ENCODE results near the gene MEOX2. TPM values are rescaled to one million over a fixed set of nuclear protein-coding genes. Genes with fewer than 3 reads are reported as not detected.

Gene MEOX2
- total RNA-seq, 2 donors from 2014 or later = 0.46 to 4.3 TPM

GRCh38 chr7:15682111-15682510, 4.4 kb downstream of the MEOX2 start:
- H3K4me3 ChIP-seq = no peak overlapping the region
- H3K27ac ChIP-seq = no peak overlapping the region

GRCh38 chr7:15681631-15682030, 4.9 kb downstream of the MEOX2 start:
- Histone ChIP-seq H3K36me3 (no peaks in the 10 kb centered on the region), H3K9me3 (no peaks in the 10 kb centered on the region), H3K27ac (no peak overlapping the region), H3K4me3 (no peak overlapping the region), H3K4me1 (replicated peaks) (no peaks in the 10 kb centered on the region), H3K27me3 (replicated peaks; ENCODE audit: insufficient read depth) (peaks cover 8% of the 10 kb centered on the region)
- 87% methylated on average over 2 of the region's 2 CpGs for WGBS
- intact Hi-C loops (cut with DNase I) = no loop called here
- TF ChIP-seq POLR2A (IDR thresholded peaks at IDR 0.05) (no peak), CTCF (IDR thresholded peaks at IDR 0.05) (no peak), POLR2AphosphoS5 (IDR thresholded peaks at IDR 0.05) (no peak)
- DNase-seq (ENCODE audit: low spot score) = no peak

More at GRCh38 chr7:15682111-15682510, 4.4 kb downstream of the MEOX2 start:
- Histone ChIP-seq H3K27me3 (replicated peaks; ENCODE audit: insufficient read depth) (peaks cover 10% of the 10 kb centered on the region), H3K9me3 (no peaks in the 10 kb centered on the region), H3K36me3 (no peaks in the 10 kb centered on the region), H3K4me1 (replicated peaks) (no peaks in the 10 kb centered on the region)
- TF ChIP-seq POLR2AphosphoS5 (IDR thresholded peaks at IDR 0.05) (no peak), POLR2A (IDR thresholded peaks at IDR 0.05) (no peak), CTCF (IDR thresholded peaks at IDR 0.05) (no peak)
- DNase-seq (ENCODE audit: low spot score) = no peak
- intact Hi-C loops (cut with DNase I) = no loop called here

GRCh38 chr7:15681186-15681585, 5.3 kb downstream of the MEOX2 start:
- no peaks in the 10 kb centered on the region for H3K9me3 ChIP-seq
- no peaks in the 10 kb centered on the region for H3K4me1 ChIP-seq (replicated peaks)
- H3K4me3 ChIP-seq = no peak overlapping the region
- intact Hi-C loops (cut with DNase I) = no loop called here
- no peaks in the 10 kb centered on the region for H3K36me3 ChIP-seq
- WGBS = 93% methylated on average over 1 of the region's 1 CpG
- H3K27me3 ChIP-seq (replicated peaks; ENCODE audit: insufficient read depth) = peaks cover 5% of the 10 kb centered on the region
- TF ChIP-seq CTCF (IDR thresholded peaks at IDR 0.05) (no peak), POLR2A (IDR thresholded peaks at IDR 0.05) (no peak), POLR2AphosphoS5 (IDR thresholded peaks at IDR 0.05) (no peak)
- DNase-seq (ENCODE audit: low spot score) = no peak
- H3K27ac ChIP-seq = no peak overlapping the region

DNA sequence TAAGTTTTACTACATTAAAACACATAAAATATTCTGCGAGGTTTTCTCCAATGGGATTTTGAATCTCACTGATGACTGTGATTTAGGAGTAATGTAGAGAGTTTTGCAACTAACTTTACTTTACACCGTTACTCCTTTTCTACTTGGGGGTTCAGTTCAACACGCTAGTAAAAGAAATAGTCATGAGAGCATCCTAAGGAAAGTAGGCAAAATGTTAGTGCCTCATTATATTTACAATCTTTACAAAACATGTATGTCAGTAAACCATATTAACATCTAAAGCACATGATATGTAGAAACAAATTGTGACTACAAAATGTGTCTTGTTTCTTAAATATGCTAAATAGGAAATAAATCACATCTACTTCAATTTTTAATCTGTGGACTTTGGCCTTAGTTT, 6.0 kb downstream of the MEOX2 start:
- Histone ChIP-seq H3K27ac (no peak overlapping the region), H3K27me3 (replicated peaks; ENCODE audit: insufficient read depth) (peaks cover 2% of the 10 kb centered on the region), H3K9me3 (no peaks in the 10 kb centered on the region), H3K4me3 (no peak overlapping the region), H3K36me3 (no peaks in the 10 kb centered on the region), H3K4me1 (replicated peaks) (no peaks in the 10 kb centered on the region)
- 89% methylated on average over 3 of the region's 3 CpGs for WGBS
- intact Hi-C loops (cut with DNase I) = no loop called here
- TF ChIP-seq POLR2AphosphoS5 (IDR thresholded peaks at IDR 0.05) (no peak), POLR2A (IDR thresholded peaks at IDR 0.05) (no peak), CTCF (IDR thresholded peaks at IDR 0.05) (no peak)
- no peak for DNase-seq (ENCODE audit: low spot score)

DNA sequence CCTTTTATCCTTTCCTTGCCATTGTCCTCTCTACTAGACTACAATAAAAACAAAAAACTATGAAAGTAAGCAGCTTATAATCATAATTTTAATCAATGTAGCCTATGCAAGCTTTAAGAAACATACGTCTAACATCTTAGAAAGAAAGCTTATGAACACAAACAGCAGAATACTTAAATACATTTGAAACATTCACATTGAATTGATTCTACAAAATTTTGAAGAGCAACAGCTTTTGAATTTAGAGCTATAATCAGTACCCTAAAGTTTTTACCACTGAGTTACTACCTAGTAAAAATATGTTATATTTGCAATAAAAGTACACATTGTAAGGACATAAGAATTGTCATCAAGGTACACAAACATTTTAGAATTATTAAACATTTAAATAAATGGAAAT, 7.2 kb downstream of the MEOX2 start:
- no peak for TF ChIP-seq POLR2A (IDR thresholded peaks at IDR 0.05)
- TF ChIP-seq POLR2AphosphoS5 (IDR thresholded peaks at IDR 0.05) = no peak
- TF ChIP-seq CTCF (IDR thresholded peaks at IDR 0.05) = no peak
- DNase-seq (ENCODE audit: low spot score) = no peak
- Histone ChIP-seq H3K36me3 (no peaks in the 10 kb centered on the region), H3K27ac (no peak overlapping the region), H3K9me3 (no peaks in the 10 kb centered on the region), H3K27me3 (replicated peaks; ENCODE audit: insufficient read depth) (no peaks in the 10 kb centered on the region), H3K4me1 (replicated peaks) (no peaks in the 10 kb centered on the region), H3K4me3 (no peak overlapping the region)
- 92% methylated on average over 1 of the region's 1 CpG for WGBS
- intact Hi-C loops (cut with DNase I) = no loop called here
